CD4-positive, alpha-beta memory T cell (primary cell): ENCODE data around the gene ATP8A2. TPM values are rescaled to one million over a fixed set of nuclear protein-coding genes. Genes with fewer than 3 reads are reported as not detected.

Source experiments
- CTCF ChIA-PET: fragments of 350-600 bp; sonication (Branson Sonifier 250); formaldehyde crosslinking; loops from one replicate; lab custom pipeline; 2021; ENCODE audit warnings: inconsistent platforms; ENCODE audit not compliant: partially characterized antibody; lab: Charles Lee
- POLR2A ChIA-PET: fragments of 350-600 bp; sonication (Branson Sonifier 250); formaldehyde crosslinking; loops from one replicate; lab custom pipeline; 2021; ENCODE audit not compliant: partially characterized antibody; lab: Charles Lee
- DNase-seq, 5 donors: peaks; one replicate each; pipeline versions ENCODE4 v3.0.0 to v3.0.0-alpha.2; 2020 to 2022; ENCODE audit warnings: mixed read lengths in 1 of 5
- H3K27ac ChIP-seq: one replicate; pipeline ENCODE4 v1.7.0; 2013; ENCODE audit warnings: low read depth, low read length
- H3K27me3 ChIP-seq: 2 replicates; pipeline ENCODE4 v1.7.0; 2013; ENCODE audit warnings: mild to moderate bottlenecking, low read length, moderate library complexity; ENCODE audit not compliant: insufficient read depth
- H3K36me3 ChIP-seq: 2 replicates; pipeline ENCODE4 v1.7.0; 2013; ENCODE audit warnings: mild to moderate bottlenecking, low read length, moderate library complexity; ENCODE audit not compliant: insufficient read depth
- H3K4me1 ChIP-seq: 2 replicates; pipeline ENCODE4 v1.7.0; 2013; ENCODE audit warnings: mild to moderate bottlenecking, low read length, moderate library complexity; ENCODE audit not compliant: insufficient read depth
- H3K4me3 ChIP-seq, 2 donors: one replicate each; pipeline ENCODE4 v1.7.0; 2013; ENCODE audit warnings: low read length in 2 of 2, mild to moderate bottlenecking in 1 of 2
- H3K9me3 ChIP-seq, 2 donors: one replicate each; pipeline ENCODE4 v1.7.0; 2013; ENCODE audit warnings: low read length in 2 of 2, control low read depth in 1 of 2; ENCODE audit not compliant: control insufficient read depth in 1 of 2
- H3K27ac Mint-ChIP-seq, 7 donors: one replicate each; pipeline ENCODE4 v1.8.0; 2020 to 2021; ENCODE audit warnings: mixed read lengths in 7 of 7, mild to moderate bottlenecking in 6 of 7, inconsistent platforms in 3 of 7, moderate library complexity in 3 of 7
- H3K27me3 Mint-ChIP-seq, 2 donors: one replicate each; pipeline ENCODE4 v1.8.0; 2020 to 2021; ENCODE audit warnings: mixed read lengths in 2 of 2
- H3K36me3 Mint-ChIP-seq, 2 donors: one replicate each; pipeline ENCODE4 v1.8.0; 2020 to 2021; ENCODE audit warnings: mixed read lengths in 2 of 2, inconsistent platforms in 1 of 2, mild to moderate bottlenecking in 1 of 2
- H3K4me1 Mint-ChIP-seq, 4 donors: one replicate each; pipeline ENCODE4 v1.8.0; 2020 to 2021; ENCODE audit warnings: mixed read lengths in 4 of 4, mild to moderate bottlenecking in 1 of 4
- H3K4me3 Mint-ChIP-seq, 8 donors: one replicate each; pipeline ENCODE4 v1.8.0; 2020 to 2021; ENCODE audit warnings: mixed read lengths in 8 of 8, mild to moderate bottlenecking in 7 of 8, moderate library complexity in 6 of 8, inconsistent platforms in 3 of 8
- H3K9me3 Mint-ChIP-seq, 8 donors: one replicate each; pipeline ENCODE4 v1.8.0; 2020 to 2021; ENCODE audit warnings: mixed read lengths in 8 of 8, mild to moderate bottlenecking in 5 of 8, inconsistent platforms in 3 of 8, moderate library complexity in 1 of 8
- intact Hi-C: fragments of 100-400 bp; cut with micrococcal nuclease; formaldehyde crosslinking; loops from one replicate; pipeline ENCODE4 v1.15.1; 2023
- polyA plus RNA-seq, 2 donors: library from polyadenylated mRNA; unstranded; fragments of 300-500 nt; fragmentation: Illumina TruSeq; gene quantifications; one replicate each; pipeline ENCODE4 v1.2.3, GENCODE V29; 2021
- total RNA-seq, 2 experiments: library from RNA; stranded (reverse); gene quantifications; one replicate each; pipeline ENCODE4 v1.2.3, GENCODE V29; 2021

The ATP8A2 gene
- total and polyA plus RNA-seq, 4 experiments from 2014 or later: 0.36 to 0.93 (median 0.67) TPM

DNA sequence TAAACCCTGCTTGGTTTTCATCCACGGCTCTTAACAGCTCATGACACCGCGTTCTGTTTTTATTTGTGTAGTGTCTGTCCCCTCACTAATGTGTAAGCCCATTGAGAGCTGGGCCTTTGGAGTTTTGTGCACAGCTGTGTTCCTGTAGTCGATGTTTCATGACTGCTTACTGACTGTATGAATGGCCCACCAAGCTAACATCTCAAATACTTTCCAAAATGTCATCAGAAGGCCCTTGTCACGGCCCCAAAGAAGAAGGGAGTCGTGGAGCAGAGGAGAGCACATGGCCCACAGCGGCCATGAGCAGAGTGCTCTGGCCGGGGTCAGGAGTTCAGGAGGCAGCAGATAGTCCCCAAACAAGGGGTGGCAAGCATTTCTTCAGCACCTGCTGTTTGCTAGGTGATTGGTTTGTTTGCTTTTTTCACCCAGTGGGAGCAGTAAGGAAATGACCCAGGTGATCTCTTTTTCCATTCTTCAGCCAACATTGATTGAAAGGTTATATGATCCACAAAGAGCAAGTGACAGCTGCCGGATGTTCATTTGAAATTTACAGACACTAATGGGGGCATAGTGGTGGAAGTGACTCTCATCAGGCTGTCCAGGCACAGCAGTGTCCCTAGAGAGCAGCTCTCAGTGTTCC, 315.2 kb downstream of the ATP8A2 start:
- intact Hi-C loops: no loop called here
- Histone ChIP-seq H3K4me1 (no peaks in the 10 kb centered on the region), H3K27me3 (no peaks in the 10 kb centered on the region), H3K4me3 (no peak overlapping the region), H3K36me3 (no peaks in the 10 kb centered on the region), H3K27ac (no peak overlapping the region), H3K9me3 (no peaks in the 10 kb centered on the region)
- Mint-ChIP-seq H3K4me1 (no peaks in the 10 kb centered on the region), H3K4me3 (no peak overlapping the region), H3K27me3 (peaks cover 0 to 7% of the 10 kb centered on the region in 2 donors), H3K27ac (no peak overlapping the region), H3K36me3 (no peaks in the 10 kb centered on the region), H3K9me3 (peaks cover 0 to 3% (median 0%) of the 10 kb centered on the region in 8 donors)
- ChIA-PET CTCF (no interaction called here), POLR2A (no interaction called here)
- DNase-seq: no peak

DNA sequence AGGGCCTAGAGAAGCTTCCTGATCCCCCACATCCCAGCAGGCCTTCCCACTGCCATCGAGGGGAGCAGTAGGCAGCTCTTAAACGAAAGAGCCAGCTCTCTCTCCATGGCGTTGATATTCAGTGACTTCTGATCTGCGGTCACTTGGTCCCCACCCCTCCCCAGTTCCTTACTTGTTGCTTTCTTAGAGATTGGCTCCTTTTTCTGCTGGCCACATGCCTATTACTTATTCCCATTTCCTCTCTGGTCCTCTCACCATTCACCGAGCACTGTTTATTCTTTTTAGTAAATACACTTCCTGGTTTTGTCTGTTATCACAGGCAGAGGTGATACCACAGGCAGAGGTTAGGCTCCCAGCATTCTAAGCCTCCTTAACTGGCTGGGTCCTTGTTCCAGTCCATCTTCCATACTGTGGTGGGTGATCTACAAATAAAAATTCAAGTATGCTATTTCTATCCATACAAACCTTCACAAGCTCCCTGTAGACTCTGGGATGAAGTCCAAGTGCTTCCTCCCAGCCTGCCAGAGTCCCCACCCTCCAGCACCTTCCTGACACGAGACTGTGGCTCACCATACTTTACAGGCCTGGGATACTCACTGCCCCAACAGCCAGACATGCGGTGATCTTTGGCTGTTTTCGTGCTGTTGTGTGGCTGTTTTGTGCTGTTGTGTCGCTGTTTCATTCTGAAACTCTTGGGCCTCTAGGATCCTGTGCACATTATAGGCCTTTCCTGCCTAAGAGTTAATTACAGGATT, 315.9 kb downstream of the ATP8A2 start:
- intact Hi-C loops: no loop called here
- H3K4me1 Mint-ChIP-seq: no peaks in the 10 kb centered on the region
- no peak overlapping the region for H3K27ac ChIP-seq
- H3K27ac Mint-ChIP-seq: no peak overlapping the region
- no peak for DNase-seq
- H3K4me1 ChIP-seq: no peaks in the 10 kb centered on the region
- H3K9me3 ChIP-seq: no peaks in the 10 kb centered on the region
- no peak overlapping the region for H3K4me3 ChIP-seq
- H3K36me3 ChIP-seq: no peaks in the 10 kb centered on the region
- no peaks in the 10 kb centered on the region for H3K27me3 ChIP-seq
- peaks cover 0 to 3% (median 0%) of the 10 kb centered on the region in 8 donors for H3K9me3 Mint-ChIP-seq
- peaks cover 0 to 7% of the 10 kb centered on the region in 2 donors for H3K27me3 Mint-ChIP-seq
- H3K36me3 Mint-ChIP-seq: no peaks in the 10 kb centered on the region
- no peak overlapping the region for H3K4me3 Mint-ChIP-seq
- ChIA-PET POLR2A (no interaction called here), CTCF (no interaction called here)

DNA sequence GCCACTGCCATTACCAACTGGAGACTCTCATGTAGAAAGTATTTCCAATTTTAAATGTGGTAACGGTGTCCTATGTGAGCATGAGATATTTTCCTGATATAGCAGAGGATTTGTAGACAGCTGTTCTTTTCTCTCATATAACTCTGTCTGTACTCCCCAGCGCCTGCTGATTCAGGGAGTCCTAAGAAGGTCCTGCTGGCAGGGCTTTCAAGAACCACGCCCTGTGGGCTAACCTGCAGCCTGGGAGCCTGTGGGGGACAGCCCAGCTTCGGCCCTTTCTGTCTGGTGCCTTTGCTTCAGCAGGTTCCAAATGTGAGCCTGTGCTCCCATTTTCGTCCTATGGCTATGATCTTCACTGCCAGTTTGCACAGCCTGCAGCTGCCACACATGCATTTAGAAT, 316.8 kb downstream of the ATP8A2 start:
- ChIA-PET POLR2A (interaction anchor here (0.7 kb wide), 1 partner anchor 19 kb away, joined by 3 read pairs; no protein-coding TSS in a partner anchor), CTCF (no interaction called here)
- H3K9me3 Mint-ChIP-seq: peaks cover 0 to 3% (median 0%) of the 10 kb centered on the region in 8 donors
- Histone ChIP-seq H3K27me3 (no peaks in the 10 kb centered on the region), H3K9me3 (no peaks in the 10 kb centered on the region), H3K4me1 (no peaks in the 10 kb centered on the region), H3K36me3 (no peaks in the 10 kb centered on the region), H3K4me3 (no peak overlapping the region), H3K27ac (no peak overlapping the region)
- peaks cover 3 to 9% of the 10 kb centered on the region in 2 donors for H3K27me3 Mint-ChIP-seq
- no peaks in the 10 kb centered on the region for H3K4me1 Mint-ChIP-seq
- H3K27ac Mint-ChIP-seq: no peak overlapping the region
- intact Hi-C loops: no loop called here
- no peaks in the 10 kb centered on the region for H3K36me3 Mint-ChIP-seq
- no peak for DNase-seq
- H3K4me3 Mint-ChIP-seq: no peak overlapping the region

GRCh38 chr13:25689539-25689938, 317.8 kb downstream of the ATP8A2 start:
- CTCF ChIA-PET: no interaction called here
- DNase-seq: no peak
- no peak overlapping the region for H3K4me3 Mint-ChIP-seq
- H3K27ac ChIP-seq: no peak overlapping the region
- peaks cover 3 to 9% of the 10 kb centered on the region in 2 donors for H3K27me3 Mint-ChIP-seq
- H3K4me3 ChIP-seq: no peak overlapping the region
- intact Hi-C loops: no loop called here
- H3K4me1 Mint-ChIP-seq: no peaks in the 10 kb centered on the region
- H3K4me1 ChIP-seq: no peaks in the 10 kb centered on the region
- no peaks in the 10 kb centered on the region for H3K27me3 ChIP-seq
- H3K36me3 ChIP-seq: no peaks in the 10 kb centered on the region
- H3K9me3 Mint-ChIP-seq: peaks cover 0 to 3% (median 0%) of the 10 kb centered on the region in 8 donors
- no peaks in the 10 kb centered on the region for H3K9me3 ChIP-seq
- H3K27ac Mint-ChIP-seq: no peak overlapping the region
- H3K36me3 Mint-ChIP-seq: no peaks in the 10 kb centered on the region
- POLR2A ChIA-PET: no interaction called here

DNA sequence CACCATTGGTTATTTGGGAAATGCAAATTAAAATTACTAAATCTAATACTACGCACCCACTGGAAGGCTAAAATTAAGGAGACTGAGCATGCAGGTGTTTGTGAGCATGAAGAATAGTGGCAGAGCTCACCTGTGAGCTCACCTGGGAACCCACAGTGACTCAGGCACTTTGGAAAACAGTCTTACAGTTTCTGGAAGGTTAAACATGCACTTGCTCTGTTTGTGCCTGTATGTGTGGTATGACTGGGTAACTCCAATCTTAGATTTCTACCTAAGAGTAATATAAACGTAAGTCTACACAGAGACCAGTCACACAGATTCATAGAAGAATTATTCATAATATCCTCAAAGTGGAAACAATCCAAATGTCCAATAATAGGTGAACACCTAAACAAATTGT, 318.8 kb downstream of the ATP8A2 start:
- no peaks in the 10 kb centered on the region for H3K36me3 Mint-ChIP-seq
- H3K9me3 Mint-ChIP-seq: peaks cover 0 to 3% (median 0%) of the 10 kb centered on the region in 8 donors
- Histone ChIP-seq H3K36me3 (no peaks in the 10 kb centered on the region), H3K27me3 (no peaks in the 10 kb centered on the region), H3K4me3 (no peak overlapping the region), H3K9me3 (no peaks in the 10 kb centered on the region), H3K27ac (no peak overlapping the region), H3K4me1 (no peaks in the 10 kb centered on the region)
- intact Hi-C loops: no loop called here
- peaks cover 4 to 5% of the 10 kb centered on the region in 2 donors for H3K27me3 Mint-ChIP-seq
- ChIA-PET CTCF (no interaction called here), POLR2A (no interaction called here)
- no peaks in the 10 kb centered on the region for H3K4me1 Mint-ChIP-seq
- no peak overlapping the region for H3K4me3 Mint-ChIP-seq
- no peak for DNase-seq
- H3K27ac Mint-ChIP-seq: no peak overlapping the region

DNA sequence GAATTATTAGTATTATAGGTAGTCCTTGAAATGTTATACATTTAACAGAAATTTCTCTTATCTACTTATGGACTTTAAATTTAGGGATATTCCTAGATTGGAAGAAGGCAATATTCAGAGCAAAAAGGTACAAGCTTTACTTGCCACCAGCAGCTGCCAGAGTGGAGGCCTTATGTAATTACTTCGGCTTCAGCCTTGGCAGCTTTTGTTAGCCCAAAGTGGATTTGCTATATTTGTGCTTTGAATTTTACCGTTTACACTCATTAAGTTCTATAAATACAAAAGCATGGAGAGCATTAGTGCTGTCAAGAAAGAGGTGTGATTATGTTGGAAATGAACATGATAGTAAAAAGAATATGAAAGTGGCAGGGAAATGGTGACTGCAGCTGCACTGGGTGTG, 319.9 kb downstream of the ATP8A2 start:
- H3K27me3 Mint-ChIP-seq: peaks cover 5% of the 10 kb centered on the region in 2 donors
- no peak for DNase-seq
- Histone ChIP-seq H3K36me3 (no peaks in the 10 kb centered on the region), H3K4me3 (no peak overlapping the region), H3K9me3 (no peaks in the 10 kb centered on the region), H3K27me3 (no peaks in the 10 kb centered on the region), H3K4me1 (no peaks in the 10 kb centered on the region), H3K27ac (no peak overlapping the region)
- CTCF ChIA-PET: no interaction called here
- H3K9me3 Mint-ChIP-seq: peaks cover 0 to 3% (median 0%) of the 10 kb centered on the region in 8 donors
- H3K4me1 Mint-ChIP-seq: no peaks in the 10 kb centered on the region
- no peak overlapping the region for H3K27ac Mint-ChIP-seq
- H3K36me3 Mint-ChIP-seq: no peaks in the 10 kb centered on the region
- POLR2A ChIA-PET: no interaction called here
- intact Hi-C loops: no loop called here
- no peak overlapping the region for H3K4me3 Mint-ChIP-seq

GRCh38 chr13:25692099-25692498, 320.3 kb downstream of the ATP8A2 start:
- no peaks in the 10 kb centered on the region for H3K36me3 ChIP-seq
- no peaks in the 10 kb centered on the region for H3K27me3 ChIP-seq
- Mint-ChIP-seq H3K27me3 (peaks cover 5% of the 10 kb centered on the region in 2 donors), H3K27ac (no peak overlapping the region), H3K4me3 (no peak overlapping the region), H3K36me3 (no peaks in the 10 kb centered on the region), H3K9me3 (peaks cover 0 to 3% (median 0%) of the 10 kb centered on the region in 8 donors), H3K4me1 (no peaks in the 10 kb centered on the region)
- H3K27ac ChIP-seq: no peak overlapping the region
- no peaks in the 10 kb centered on the region for H3K9me3 ChIP-seq
- intact Hi-C loops: no loop called here
- no peaks in the 10 kb centered on the region for H3K4me1 ChIP-seq
- no peak for DNase-seq
- POLR2A ChIA-PET: no interaction called here
- H3K4me3 ChIP-seq: no peak overlapping the region
- CTCF ChIA-PET: no interaction called here
